ENCODE data around the gene RIMBP2. TPM values are rescaled to one million over a fixed set of nuclear protein-coding genes. Genes with fewer than 3 reads are reported as not detected.

Gene RIMBP2
- total RNA-seq, 5 donors from 2014 or later (not counting 1 experiment from before 2014, with no cell fraction given) = 0.10 to 0.38 TPM; not detected in 3

DNA sequence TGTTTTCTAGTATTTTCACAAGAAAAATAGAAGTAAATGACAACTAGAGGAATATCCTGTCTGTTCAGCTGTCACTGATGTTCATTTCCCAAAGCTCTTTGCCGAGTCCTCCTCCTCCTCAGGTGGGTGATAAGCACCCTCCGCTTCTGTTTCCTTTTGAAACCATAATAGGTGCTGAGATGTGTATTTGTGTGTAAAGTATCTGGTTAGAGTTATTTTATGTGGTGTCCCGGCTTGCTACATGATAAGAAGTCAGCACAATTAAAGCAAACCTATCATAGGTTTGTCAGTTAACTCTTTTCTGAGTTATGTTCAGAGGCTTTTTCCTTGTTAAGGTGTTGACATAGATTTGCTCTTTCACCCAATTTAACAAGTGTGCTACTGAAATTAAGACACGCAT lies 296.0 kb downstream of the RIMBP2 start:
- H3K4me3 Mint-ChIP-seq = no peak overlapping the region
- WGBS (ENCODE audit: insufficient coverage) = no CpG with 5 or more reads among the region's 4 CpGs
- H3K36me3 Mint-ChIP-seq = no peaks in the 10 kb centered on the region
- no peaks in the 10 kb centered on the region for H3K9me3 Mint-ChIP-seq
- Histone ChIP-seq H3K27me3 (replicated peaks in 1 of 2; ENCODE audit: control insufficient read depth in 2 of 2, extremely low read depth in 1 of 2, insufficient read depth in 2 of 2, low read length in 1 of 2) (peaks cover 0 to 2% of the 10 kb centered on the region in 2 experiments), H3K36me3 (ENCODE audit: control insufficient read depth in 2 of 2, extremely low read depth in 1 of 2, insufficient read depth in 1 of 2, low read length in 1 of 2) (no peaks in the 10 kb centered on the region), H3K9me3 (no peaks in the 10 kb centered on the region), H3K27ac (ENCODE audit: low read length) (no peak overlapping the region), H3K4me3 (ENCODE audit: control insufficient read depth in 1 of 2, extremely low read depth in 1 of 2, low read length in 1 of 2) (no peak overlapping the region), H3K4me1 (ENCODE audit: control insufficient read depth in 1 of 2, extremely low read depth in 1 of 2, insufficient read depth in 2 of 2, low read length in 2 of 2) (no peaks in the 10 kb centered on the region)
- ATAC-seq (replicated peaks in 1 of 4) (no peak), DNase-seq (no peak)
- H3K27ac Mint-ChIP-seq = no peak overlapping the region
- H3K4me1 Mint-ChIP-seq = no peaks in the 10 kb centered on the region
- CTCF ChIA-PET = no interaction called here
- POLR2A ChIA-PET = no interaction called here
- H3K27me3 Mint-ChIP-seq = peaks cover 2 to 3% of the 10 kb centered on the region in 2 donors

DNA sequence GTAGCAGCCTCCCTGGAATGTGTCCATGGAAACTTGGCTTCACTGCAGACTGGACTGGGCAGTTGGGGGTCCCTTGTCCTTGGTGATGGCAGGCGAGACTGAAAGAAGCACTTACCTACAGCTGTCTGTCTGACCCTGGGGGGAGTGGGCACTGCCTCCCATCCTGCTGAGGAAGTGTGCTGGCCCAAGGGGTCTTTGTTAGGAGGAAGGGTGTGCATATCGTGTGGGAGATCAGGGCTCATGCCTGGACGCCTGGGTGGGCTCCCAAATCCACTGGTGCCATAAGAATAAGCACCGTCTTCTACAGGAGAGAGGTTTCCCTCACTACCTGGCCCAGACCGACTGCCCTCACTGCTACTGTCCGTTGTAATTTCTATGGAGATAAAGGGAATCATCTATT lies 297.0 kb downstream of the RIMBP2 start:
- DNase-seq = no peak
- CTCF ChIA-PET = no interaction called here

DNA sequence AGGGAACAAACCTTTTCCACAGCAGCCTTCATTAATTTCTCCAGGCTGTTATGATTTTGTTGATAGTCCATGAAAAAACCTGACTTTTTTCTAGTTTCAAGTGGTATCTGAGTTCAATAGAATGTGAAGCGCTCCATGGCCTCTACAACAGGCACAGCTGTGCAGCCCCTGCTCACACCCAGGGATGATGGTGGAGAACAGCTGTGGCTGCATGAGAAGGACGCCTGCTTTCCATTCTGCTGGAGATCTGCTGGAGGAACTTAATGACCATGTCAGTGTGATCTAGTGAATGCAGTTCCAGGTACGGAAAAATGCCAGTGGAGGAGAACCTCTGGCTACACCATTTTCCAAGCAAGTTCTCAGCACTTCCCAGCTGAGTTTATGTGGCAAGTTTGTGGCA lies 297.8 kb downstream of the RIMBP2 start:
- no peaks in the 10 kb centered on the region for H3K9me3 Mint-ChIP-seq
- Histone ChIP-seq H3K4me3 (ENCODE audit: control insufficient read depth in 1 of 2, extremely low read depth in 1 of 2, low read length in 1 of 2) (no peak overlapping the region), H3K4me1 (ENCODE audit: control insufficient read depth in 1 of 2, extremely low read depth in 1 of 2, insufficient read depth in 2 of 2, low read length in 2 of 2) (no peaks in the 10 kb centered on the region), H3K27ac (ENCODE audit: low read length) (no peak overlapping the region), H3K36me3 (ENCODE audit: control insufficient read depth in 2 of 2, extremely low read depth in 1 of 2, insufficient read depth in 1 of 2, low read length in 1 of 2) (no peaks in the 10 kb centered on the region), H3K9me3 (no peaks in the 10 kb centered on the region), H3K27me3 (replicated peaks in 1 of 2; ENCODE audit: control insufficient read depth in 2 of 2, extremely low read depth in 1 of 2, insufficient read depth in 2 of 2, low read length in 1 of 2) (peaks cover 0 to 6% of the 10 kb centered on the region in 2 experiments)
- ATAC-seq (replicated peaks in 1 of 4) = no peak
- CTCF ChIA-PET = no interaction called here
- H3K27me3 Mint-ChIP-seq = peaks cover 2 to 13% of the 10 kb centered on the region in 2 donors
- no peak for DNase-seq
- H3K4me3 Mint-ChIP-seq = no peak overlapping the region
- no peaks in the 10 kb centered on the region for H3K36me3 Mint-ChIP-seq
- 100% methylated on average over 1 of the region's 3 CpGs for WGBS (ENCODE audit: insufficient coverage)
- no peaks in the 10 kb centered on the region for H3K4me1 Mint-ChIP-seq
- POLR2A ChIA-PET = no interaction called here
- H3K27ac Mint-ChIP-seq = no peak overlapping the region

More for the DNA sequence above, 297.0 kb downstream of the RIMBP2 start:
- Histone ChIP-seq H3K4me1 (ENCODE audit: control insufficient read depth in 1 of 2, extremely low read depth in 1 of 2, insufficient read depth in 2 of 2, low read length in 2 of 2) (no peaks in the 10 kb centered on the region), H3K27ac (ENCODE audit: low read length) (no peak overlapping the region), H3K36me3 (ENCODE audit: control insufficient read depth in 2 of 2, extremely low read depth in 1 of 2, insufficient read depth in 1 of 2, low read length in 1 of 2) (no peaks in the 10 kb centered on the region), H3K4me3 (ENCODE audit: control insufficient read depth in 1 of 2, extremely low read depth in 1 of 2, low read length in 1 of 2) (no peak overlapping the region), H3K27me3 (replicated peaks in 1 of 2; ENCODE audit: control insufficient read depth in 2 of 2, extremely low read depth in 1 of 2, insufficient read depth in 2 of 2, low read length in 1 of 2) (peaks cover 0 to 3% of the 10 kb centered on the region in 2 experiments), H3K9me3 (no peaks in the 10 kb centered on the region)
- no peak for ATAC-seq (replicated peaks in 1 of 4)
- Mint-ChIP-seq H3K9me3 (no peaks in the 10 kb centered on the region), H3K27ac (no peak overlapping the region), H3K4me1 (no peaks in the 10 kb centered on the region), H3K4me3 (no peak overlapping the region), H3K36me3 (no peaks in the 10 kb centered on the region), H3K27me3 (peaks cover 2 to 8% of the 10 kb centered on the region in 2 donors)
- POLR2A ChIA-PET = no interaction called here
- WGBS (ENCODE audit: insufficient coverage) = 100% methylated on average over 1 of the region's 6 CpGs

DNA sequence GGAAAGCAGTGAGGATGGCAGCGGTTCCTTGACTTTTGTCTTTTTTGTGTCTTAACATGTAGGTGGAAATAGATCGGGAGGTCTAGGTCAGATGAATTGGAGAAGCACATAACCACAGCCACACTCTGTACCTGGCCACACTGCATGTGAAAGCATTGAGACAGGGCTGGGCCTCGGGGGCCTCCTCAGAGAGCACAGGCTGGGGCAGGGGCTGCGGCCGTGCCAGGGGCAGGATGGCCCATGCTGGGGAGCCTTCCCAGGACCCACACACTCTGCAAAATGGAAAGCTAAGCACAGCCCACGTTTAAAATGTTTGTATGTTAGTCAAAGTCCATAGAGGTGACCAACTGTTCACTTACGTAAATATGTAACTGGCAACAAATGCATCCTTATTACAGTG lies 301.7 kb downstream of the RIMBP2 start:
- ChIA-PET CTCF (no interaction called here), POLR2A (no interaction called here)
- H3K27me3 ChIP-seq (replicated peaks in 1 of 2; ENCODE audit: control insufficient read depth in 2 of 2, extremely low read depth in 1 of 2, insufficient read depth in 2 of 2, low read length in 1 of 2) = peaks cover 0 to 4% of the 10 kb centered on the region in 2 experiments
- H3K4me3 ChIP-seq (ENCODE audit: control insufficient read depth in 1 of 2, extremely low read depth in 1 of 2, low read length in 1 of 2) = no peak overlapping the region
- no peaks in the 10 kb centered on the region for H3K9me3 Mint-ChIP-seq
- H3K27me3 Mint-ChIP-seq = peaks cover 4 to 16% of the 10 kb centered on the region in 2 donors
- DNase-seq (no peak), ATAC-seq (replicated peaks in 1 of 4) (no peak)
- H3K36me3 Mint-ChIP-seq = no peaks in the 10 kb centered on the region
- H3K36me3 ChIP-seq (ENCODE audit: control insufficient read depth in 2 of 2, extremely low read depth in 1 of 2, insufficient read depth in 1 of 2, low read length in 1 of 2) = no peaks in the 10 kb centered on the region
- H3K27ac Mint-ChIP-seq = no peak overlapping the region
- no peaks in the 10 kb centered on the region for H3K4me1 ChIP-seq (ENCODE audit: control insufficient read depth in 1 of 2, extremely low read depth in 1 of 2, insufficient read depth in 2 of 2, low read length in 2 of 2)
- WGBS (ENCODE audit: insufficient coverage) = 75% methylated on average over 3 of the region's 7 CpGs
- no peaks in the 10 kb centered on the region for H3K9me3 ChIP-seq
- no peak overlapping the region for H3K4me3 Mint-ChIP-seq
- H3K27ac ChIP-seq (ENCODE audit: low read length) = no peak overlapping the region
- H3K4me1 Mint-ChIP-seq = no peaks in the 10 kb centered on the region

DNA sequence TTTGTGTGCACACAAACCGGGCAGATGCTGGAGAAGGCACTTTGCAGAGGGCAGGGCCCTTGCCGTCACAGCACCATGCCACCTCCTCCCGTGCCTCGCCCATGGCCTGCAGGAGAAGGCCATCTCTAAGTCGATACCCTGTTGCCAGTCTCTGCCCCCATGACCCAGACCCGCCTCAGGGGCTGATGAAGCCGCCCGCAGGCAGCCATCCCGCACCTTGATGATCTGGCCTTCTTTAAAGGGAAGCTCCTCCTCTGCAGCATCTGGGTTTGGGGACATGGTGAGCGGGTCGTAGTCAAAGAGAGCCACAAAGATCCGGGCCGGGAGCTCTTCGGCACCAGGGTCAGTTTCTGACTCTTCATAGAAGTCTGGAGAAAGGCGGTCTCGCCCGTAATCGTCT lies 302.2 kb downstream of the RIMBP2 start:
- no peaks in the 10 kb centered on the region for H3K36me3 Mint-ChIP-seq
- DNase-seq = no peak
- CTCF ChIA-PET = no interaction called here
- no peaks in the 10 kb centered on the region for H3K4me1 Mint-ChIP-seq
- Histone ChIP-seq H3K4me1 (ENCODE audit: control insufficient read depth in 1 of 2, extremely low read depth in 1 of 2, insufficient read depth in 2 of 2, low read length in 2 of 2) (no peaks in the 10 kb centered on the region), H3K4me3 (ENCODE audit: control insufficient read depth in 1 of 2, extremely low read depth in 1 of 2, low read length in 1 of 2) (no peak overlapping the region), H3K27ac (ENCODE audit: low read length) (no peak overlapping the region), H3K27me3 (replicated peaks in 1 of 2; ENCODE audit: control insufficient read depth in 2 of 2, extremely low read depth in 1 of 2, insufficient read depth in 2 of 2, low read length in 1 of 2) (peaks cover 0 to 4% of the 10 kb centered on the region in 2 experiments), H3K36me3 (ENCODE audit: control insufficient read depth in 2 of 2, extremely low read depth in 1 of 2, insufficient read depth in 1 of 2, low read length in 1 of 2) (no peaks in the 10 kb centered on the region), H3K9me3 (no peaks in the 10 kb centered on the region)
- no peak overlapping the region for H3K27ac Mint-ChIP-seq
- H3K27me3 Mint-ChIP-seq = peaks cover 4 to 16% of the 10 kb centered on the region in 2 donors
- POLR2A ChIA-PET = no interaction called here
- H3K4me3 Mint-ChIP-seq = no peak overlapping the region
- no peaks in the 10 kb centered on the region for H3K9me3 Mint-ChIP-seq
- ATAC-seq (replicated peaks in 1 of 4) = no peak
- WGBS (ENCODE audit: insufficient coverage) = 93% methylated on average over 16 of the region's 18 CpGs

DNA sequence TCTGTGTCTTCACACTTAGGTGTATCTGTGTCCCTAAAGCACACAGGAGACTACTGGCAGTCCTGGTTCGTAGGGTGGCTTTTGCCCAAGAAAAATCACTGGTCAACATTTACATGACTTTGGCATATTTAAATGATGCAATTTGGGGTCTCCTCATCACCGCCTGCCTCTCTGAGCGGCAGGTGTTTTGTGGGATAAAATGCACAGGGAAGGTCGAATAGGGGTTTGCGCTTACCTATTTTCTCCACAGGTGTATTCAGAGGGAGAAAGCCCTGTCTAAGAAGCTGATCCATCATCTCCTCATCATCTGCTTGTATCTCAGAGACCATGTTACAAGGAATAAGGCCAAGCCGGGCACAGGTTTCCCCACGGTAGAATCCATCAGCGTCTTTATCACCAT lies 303.7 kb downstream of the RIMBP2 start:
- H3K36me3 ChIP-seq (ENCODE audit: control insufficient read depth in 2 of 2, extremely low read depth in 1 of 2, insufficient read depth in 1 of 2, low read length in 1 of 2) = no peaks in the 10 kb centered on the region
- H3K4me1 ChIP-seq (ENCODE audit: control insufficient read depth in 1 of 2, extremely low read depth in 1 of 2, insufficient read depth in 2 of 2, low read length in 2 of 2) = no peaks in the 10 kb centered on the region
- Mint-ChIP-seq H3K27ac (no peak overlapping the region), H3K36me3 (no peaks in the 10 kb centered on the region), H3K4me1 (no peaks in the 10 kb centered on the region), H3K4me3 (no peak overlapping the region), H3K27me3 (peaks cover 2 to 17% of the 10 kb centered on the region in 2 donors), H3K9me3 (no peaks in the 10 kb centered on the region)
- H3K27ac ChIP-seq (ENCODE audit: low read length) = no peak overlapping the region
- peaks cover 0 to 4% of the 10 kb centered on the region in 2 experiments for H3K27me3 ChIP-seq (replicated peaks in 1 of 2; ENCODE audit: control insufficient read depth in 2 of 2, extremely low read depth in 1 of 2, insufficient read depth in 2 of 2, low read length in 1 of 2)
- POLR2A ChIA-PET = no interaction called here
- CTCF ChIA-PET = no interaction called here
- DNase-seq = no peak
- H3K9me3 ChIP-seq = no peaks in the 10 kb centered on the region
- no CpG with 5 or more reads among the region's 8 CpGs for WGBS (ENCODE audit: insufficient coverage)
- no peak for ATAC-seq (replicated peaks in 1 of 4)
- no peak overlapping the region for H3K4me3 ChIP-seq (ENCODE audit: control insufficient read depth in 1 of 2, extremely low read depth in 1 of 2, low read length in 1 of 2)

DNA sequence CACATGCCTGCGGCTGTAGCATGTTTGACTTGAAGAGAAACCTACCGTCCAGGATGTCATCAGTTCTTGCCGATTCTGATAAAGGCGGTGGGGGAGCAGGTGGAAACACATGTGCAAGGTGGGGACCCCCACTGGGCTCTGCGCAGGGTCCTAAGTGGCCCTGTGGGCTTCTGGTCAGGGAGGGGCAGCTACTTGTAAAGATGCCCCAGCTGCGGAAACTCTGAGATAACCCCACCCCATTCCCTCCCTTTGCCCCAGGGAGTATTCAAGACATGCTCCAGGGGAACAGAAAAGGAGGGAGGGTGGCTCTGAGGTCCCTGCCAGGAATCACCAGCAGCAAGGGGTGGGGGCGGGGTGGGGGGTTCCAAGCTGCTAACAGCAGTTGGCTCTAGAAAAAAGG lies 310.8 kb downstream of the RIMBP2 start:
- Histone ChIP-seq H3K4me3 (ENCODE audit: control insufficient read depth in 1 of 2, extremely low read depth in 1 of 2, low read length in 1 of 2) (no peak overlapping the region), H3K4me1 (ENCODE audit: control insufficient read depth in 1 of 2, extremely low read depth in 1 of 2, insufficient read depth in 2 of 2, low read length in 2 of 2) (no peaks in the 10 kb centered on the region), H3K27me3 (replicated peaks in 1 of 2; ENCODE audit: control insufficient read depth in 2 of 2, extremely low read depth in 1 of 2, insufficient read depth in 2 of 2, low read length in 1 of 2) (peaks cover 0 to 3% of the 10 kb centered on the region in 2 experiments), H3K9me3 (no peaks in the 10 kb centered on the region), H3K27ac (ENCODE audit: low read length) (no peak overlapping the region), H3K36me3 (ENCODE audit: control insufficient read depth in 2 of 2, extremely low read depth in 1 of 2, insufficient read depth in 1 of 2, low read length in 1 of 2) (no peaks in the 10 kb centered on the region)
- peaks cover 2 to 12% of the 10 kb centered on the region in 2 donors for H3K27me3 Mint-ChIP-seq
- 72% methylated on average over 4 of the region's 7 CpGs for WGBS (ENCODE audit: insufficient coverage)
- no peaks in the 10 kb centered on the region for H3K9me3 Mint-ChIP-seq
- no peak for ATAC-seq (replicated peaks in 1 of 4)
- no peaks in the 10 kb centered on the region for H3K4me1 Mint-ChIP-seq
- POLR2A ChIA-PET = no interaction called here
- H3K27ac Mint-ChIP-seq = no peak overlapping the region
- DNase-seq = no peak
- CTCF ChIA-PET = no interaction called here
- H3K36me3 Mint-ChIP-seq = no peaks in the 10 kb centered on the region
- no peak overlapping the region for H3K4me3 Mint-ChIP-seq

All from T-cell (primary cell).